A549 (cell line): ENCODE results near the gene RARA. TPM values are rescaled to one million over a fixed set of nuclear protein-coding genes. Genes with fewer than 3 reads are reported as not detected.

Experiments used
- ATAC-seq, 2 experiments: fragments of 200-7000 bp in 1 of 2; fragments of >200 bp in 1 of 2; cut with Nextera tagmentation in 1 of 2; cut with Tn5 transposase in 1 of 2; 3 replicates each; pipeline versions ENCODE4 v1.8.0 to v1.9.1; 2018 to 2020; ENCODE audit warnings: mild to moderate bottlenecking in 1 of 2, moderate library complexity in 1 of 2
- CTCF ChIA-PET: fragments of 300-600 bp; sonication (Branson Sonifier 250); formaldehyde crosslinking; extraction: SDS; loops from one replicate; lab custom pipeline; 2021; ENCODE audit warnings: antibody characterized with exemption, inconsistent platforms; lab: Yijun Ruan, JAX
- POLR2A ChIA-PET: fragments of 350-600 bp; formaldehyde crosslinking; extraction: SDS; loops from one replicate; lab custom pipeline; 2021; ENCODE audit warnings: antibody characterized with exemption, inconsistent platforms; lab: Yijun Ruan, JAX
- DNase-seq, 2 experiments: peaks; one replicate each; pipeline versions ENCODE4 v3.0.0 to v3.0.0-alpha.2; 2011 to 2016; ENCODE audit warnings: low read depth in 1 of 2, low spot score in 1 of 2
- FAIRE-seq: peaks from 2 replicates; lab custom pipeline; 2011; peaks lifted over from hg19 to GRCh38; lab: Jason Lieb, UNC
- H3K27ac ChIP-seq, 2 experiments: fragments of >200 bp; sonication (Bioruptor Twin); formaldehyde crosslinking; 3 replicates each; pipeline ENCODE4 v1.5.1; 2016 to 2017
- H3K4me1 ChIP-seq: fragments of >200 bp; sonication (Bioruptor Twin); formaldehyde crosslinking; 3 replicates; pipeline ENCODE4 v1.6.1; 2016
- H3K4me2 ChIP-seq: fragments of >200 bp; sonication (Bioruptor Twin); formaldehyde crosslinking; 3 replicates; pipeline ENCODE4 v1.6.1; 2016
- H3K4me3 ChIP-seq: fragments of >200 bp; sonication (Bioruptor Twin); formaldehyde crosslinking; 3 replicates; pipeline ENCODE4 v1.5.1; 2016
- H3K9me3 ChIP-seq: fragments of >200 bp; sonication (Bioruptor Twin); formaldehyde crosslinking; 3 replicates; pipeline ENCODE4 v1.6.1; 2016
- BCL3 ChIP-seq: fragments of >200 bp; sonication (Bioruptor Twin); formaldehyde crosslinking; IDR thresholded peaks from 3 replicates; pipeline ENCODE4 v1.6.1; 2016
- BHLHE40 ChIP-seq: IDR thresholded peaks from 2 replicates; pipeline ENCODE4 v1.6.1; 2012; ENCODE audit warnings: low read depth, low read length, inconsistent platforms
- CHD2 ChIP-seq: fragments of 150-350 bp; IDR thresholded peaks from 2 replicates; pipeline ENCODE4 v1.6.1; 2014; ENCODE audit warnings: low read length; ENCODE audit not compliant: partially characterized antibody
- CTCF ChIP-seq: fragments of >200 bp; sonication (Bioruptor Twin); formaldehyde crosslinking; IDR thresholded peaks from 3 replicates; pipeline ENCODE4 v1.5.1; 2016
- GATA3 ChIP-seq: IDR thresholded peaks from 2 replicates; pipeline ENCODE4 v1.6.1; 2012; ENCODE audit warnings: borderline replicate concordance
- HDAC2 ChIP-seq: fragments of 200-600 bp; sonication (generic); IDR thresholded peaks from 2 replicates; pipeline ENCODE4 v1.6.1; 2016
- HOXB5 ChIP-seq: fragments of 250-450 bp; sonication (Bioruptor Pico); IDR thresholded peaks from 2 replicates; pipeline ENCODE4 v1.5.0; 2020; ENCODE audit warnings: mild to moderate bottlenecking, moderate library complexity
- JUN ChIP-seq, 2 experiments: fragments of >200 bp; sonication (Bioruptor Twin); formaldehyde crosslinking; IDR thresholded peaks; 2 replicates in 1 of 2; 3 replicates in 1 of 2; pipeline ENCODE4 v1.6.1; 2016 to 2017
- PHF8 ChIP-seq: fragments of 200-600 bp; sonication (generic); IDR thresholded peaks from 2 replicates; pipeline ENCODE4 v1.6.1; 2016; ENCODE audit warnings: low read depth, mild to moderate bottlenecking, antibody characterized with exemption, moderate library complexity, borderline replicate concordance
- POLR2A ChIP-seq: IDR thresholded peaks from 2 replicates; pipeline ENCODE4 v1.6.1; 2012; ENCODE audit warnings: mild to moderate bottlenecking, low read length
- RAD21 ChIP-seq, 2 experiments: fragments of >200 bp in 1 of 2; sonication (Bioruptor Twin) in 1 of 2; formaldehyde crosslinking in 1 of 2; IDR thresholded peaks in 1 of 2; conservative IDR thresholded peaks in 1 of 2; 2 replicates in 1 of 2; 3 replicates in 1 of 2; pipeline ENCODE4 v1.6.1; 2012 to 2018; ENCODE audit warnings: inconsistent platforms in 1 of 2
- RCOR1 ChIP-seq: fragments of 150-350 bp; IDR thresholded peaks from 2 replicates; pipeline ENCODE4 v1.6.1; 2014; ENCODE audit warnings: antibody characterized with exemption, low read length, low read depth
- ZFP36 ChIP-seq: fragments of 450-650 bp; IDR thresholded peaks from 2 replicates; pipeline ENCODE4 v1.6.1; 2014; ENCODE audit warnings: borderline replicate concordance; ENCODE audit not compliant: partially characterized antibody
- ZSCAN20 ChIP-seq: fragments of 250-450 bp; sonication (Bioruptor Pico); IDR thresholded peaks from 2 replicates; pipeline ENCODE4 v1.8.0; 2022; ENCODE audit warnings: mild to moderate bottlenecking, moderate library complexity
- WGBS: methylation state at CpG from one replicate; pipeline ENCODE4 v1.1.6; 2017; ENCODE audit errors: missing lambda C conversion rate; 5-methylcytosine and 5-hydroxymethylcytosine counted together
- polyA plus RNA-seq, 4 experiments: library from polyadenylated mRNA; depleted of rRNA in 3 of 4; stranded (reverse); fragments of >200 nt; fragmentation: RNase III in 1 of 4; extraction: RNeasy Plus Mini Kit Qiagen cat#74134 plus additional on column Dnase treatment in 1 of 4; gene quantifications; 2 replicates in 3 of 4; 3 replicates in 1 of 4; pipeline ENCODE4 v1.2.3, GENCODE V29; 2011 to 2017
- TF ChIP-seq, protein P1 (sequence below): IDR thresholded peaks from 2 replicates; pipeline ENCODE4 v1.6.1; 2012
- TF ChIP-seq, protein P2 (sequence below): fragments of 200-600 bp; sonication (generic); IDR thresholded peaks from 2 replicates; pipeline ENCODE4 v1.6.1; 2016; ENCODE audit warnings: antibody characterized with exemption, mild to moderate bottlenecking, moderate library complexity
- TF ChIP-seq, protein P3 (sequence below): IDR thresholded peaks from 2 replicates; pipeline ENCODE4 v1.6.1; 2012; ENCODE audit warnings: low read depth, borderline replicate concordance
- TF ChIP-seq, protein P4 (sequence below): fragments of 450-650 bp; IDR thresholded peaks from 2 replicates; pipeline ENCODE4 v1.6.1; 2014; ENCODE audit warnings: antibody characterized with exemption
- TF ChIP-seq, protein P5 (sequence below): IDR thresholded peaks from 2 replicates; pipeline ENCODE4 v1.6.1; 2012

RARA gene
- polyA plus RNA-seq, 2 of the 4 experiments (the other 2 are of a cell fraction), result 8.6 to 17.2 TPM

DNA sequence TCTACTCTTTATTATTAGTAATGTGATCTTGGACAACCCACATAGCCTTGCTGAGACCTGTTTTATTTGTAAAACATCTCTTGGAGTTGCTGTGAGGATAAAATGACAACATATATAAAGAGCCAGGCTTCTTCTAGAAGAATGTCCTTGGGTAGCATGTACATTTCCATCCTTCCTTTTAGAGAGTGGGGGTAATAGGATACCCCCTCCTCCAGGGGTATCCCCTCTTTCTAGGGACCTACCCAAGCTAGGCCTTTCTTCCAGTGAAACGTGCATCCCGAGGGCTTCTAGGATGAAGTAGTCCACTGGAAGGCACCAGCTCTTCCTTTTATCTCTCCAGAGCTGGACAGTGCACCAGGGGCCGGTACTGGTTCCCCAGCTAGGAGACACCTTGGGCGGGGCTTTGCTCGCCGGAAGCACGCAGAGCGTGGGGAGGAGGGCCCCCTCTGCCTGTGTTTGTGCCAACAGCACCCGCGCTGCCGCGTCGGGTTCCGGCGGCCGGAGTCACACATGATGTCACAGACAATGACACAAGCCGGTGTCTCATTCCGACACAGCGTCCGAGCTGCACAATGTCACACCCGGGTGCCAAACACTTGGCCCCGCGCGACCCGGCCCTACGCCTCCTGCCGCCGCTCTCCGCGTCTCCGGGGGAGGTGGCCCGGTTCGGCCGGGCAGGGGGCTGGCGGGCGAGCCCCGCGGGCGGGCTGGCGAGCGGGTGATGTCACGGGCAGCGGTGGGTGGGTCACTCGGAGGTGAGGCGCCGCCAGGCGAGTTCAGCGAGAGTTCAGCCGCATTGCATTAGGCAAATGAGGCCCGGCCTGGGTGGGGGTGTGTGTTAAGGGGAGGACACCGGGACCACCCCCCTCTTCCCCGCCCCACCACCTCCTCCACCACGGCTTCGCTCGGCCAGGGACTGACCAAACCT is 32.2 kb downstream of the RARA start (continued):
- TF ChIP-seq, protein P1, sequence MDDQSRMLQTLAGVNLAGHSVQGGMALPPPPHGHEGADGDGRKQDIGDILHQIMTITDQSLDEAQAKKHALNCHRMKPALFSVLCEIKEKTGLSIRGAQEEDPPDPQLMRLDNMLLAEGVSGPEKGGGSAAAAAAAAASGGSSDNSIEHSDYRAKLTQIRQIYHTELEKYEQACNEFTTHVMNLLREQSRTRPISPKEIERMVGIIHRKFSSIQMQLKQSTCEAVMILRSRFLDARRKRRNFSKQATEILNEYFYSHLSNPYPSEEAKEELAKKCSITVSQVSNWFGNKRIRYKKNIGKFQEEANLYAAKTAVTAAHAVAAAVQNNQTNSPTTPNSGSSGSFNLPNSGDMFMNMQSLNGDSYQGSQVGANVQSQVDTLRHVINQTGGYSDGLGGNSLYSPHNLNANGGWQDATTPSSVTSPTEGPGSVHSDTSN, result 0 out of 2 replicates have a peak, but pooled peaks have one; percentile 39
- TF ChIP-seq CTCF, result no peak
- TF ChIP-seq, protein P2, sequence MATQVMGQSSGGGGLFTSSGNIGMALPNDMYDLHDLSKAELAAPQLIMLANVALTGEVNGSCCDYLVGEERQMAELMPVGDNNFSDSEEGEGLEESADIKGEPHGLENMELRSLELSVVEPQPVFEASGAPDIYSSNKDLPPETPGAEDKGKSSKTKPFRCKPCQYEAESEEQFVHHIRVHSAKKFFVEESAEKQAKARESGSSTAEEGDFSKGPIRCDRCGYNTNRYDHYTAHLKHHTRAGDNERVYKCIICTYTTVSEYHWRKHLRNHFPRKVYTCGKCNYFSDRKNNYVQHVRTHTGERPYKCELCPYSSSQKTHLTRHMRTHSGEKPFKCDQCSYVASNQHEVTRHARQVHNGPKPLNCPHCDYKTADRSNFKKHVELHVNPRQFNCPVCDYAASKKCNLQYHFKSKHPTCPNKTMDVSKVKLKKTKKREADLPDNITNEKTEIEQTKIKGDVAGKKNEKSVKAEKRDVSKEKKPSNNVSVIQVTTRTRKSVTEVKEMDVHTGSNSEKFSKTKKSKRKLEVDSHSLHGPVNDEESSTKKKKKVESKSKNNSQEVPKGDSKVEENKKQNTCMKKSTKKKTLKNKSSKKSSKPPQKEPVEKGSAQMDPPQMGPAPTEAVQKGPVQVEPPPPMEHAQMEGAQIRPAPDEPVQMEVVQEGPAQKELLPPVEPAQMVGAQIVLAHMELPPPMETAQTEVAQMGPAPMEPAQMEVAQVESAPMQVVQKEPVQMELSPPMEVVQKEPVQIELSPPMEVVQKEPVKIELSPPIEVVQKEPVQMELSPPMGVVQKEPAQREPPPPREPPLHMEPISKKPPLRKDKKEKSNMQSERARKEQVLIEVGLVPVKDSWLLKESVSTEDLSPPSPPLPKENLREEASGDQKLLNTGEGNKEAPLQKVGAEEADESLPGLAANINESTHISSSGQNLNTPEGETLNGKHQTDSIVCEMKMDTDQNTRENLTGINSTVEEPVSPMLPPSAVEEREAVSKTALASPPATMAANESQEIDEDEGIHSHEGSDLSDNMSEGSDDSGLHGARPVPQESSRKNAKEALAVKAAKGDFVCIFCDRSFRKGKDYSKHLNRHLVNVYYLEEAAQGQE, result peak; percentile 33
- no peak for TF ChIP-seq POLR2A
- TF ChIP-seq HDAC2, result no peak
- peak; percentile 46 for TF ChIP-seq GATA3

GRCh38 chr17:40341808-40342503 is 33.0 kb downstream of the RARA start:
- Histone ChIP-seq H3K4me2 (peak overlapping the region; percentile 97), H3K4me1 (peaks cover 61% of the 10 kb centered on the region), H3K27ac (peak overlapping the region; percentile 91 to 92), H3K9me3 (no peaks in the 10 kb centered on the region), H3K4me3 (peak overlapping the region; percentile 83)
- WGBS, result 0% methylated on average over 12 of the region's 55 CpGs
- FAIRE-seq (no peak), ATAC-seq (peak; percentile 62 to 73), DNase-seq (peak; percentile 72 to 89)
- POLR2A ChIA-PET, result interaction anchor here (0.6 to 1.6 kb wide), 4 partner anchors 25 to 1336 kb away, joined by 3 to 7 read pairs (median 3); no protein-coding TSS in a partner anchor
- CTCF ChIA-PET, result interaction anchor here (2.0 to 40.3 kb wide), 3 partner anchors 9 to 29 kb away, joined by 4 to 2395 read pairs (median 236); partner anchors contain the start of genes CDC6 and RARA
- TF ChIP-seq CHD2 (no peak), HOXB5 (CRISPR knock-in tag) (no peak), BHLHE40 (no peak), HDAC2 (no peak), POLR2A (peak; percentile 60), RAD21 (conservative IDR thresholded peaks at IDR 0.05 in 1 of 2, IDR thresholded peaks at IDR 0.05 in 1 of 2) (no peak; a peak in 1 of 5 replicates), JUN (IDR thresholded peaks at IDR 0.05) (peak in 1 of 2 experiments; percentile 24; a peak in 2 of 5 replicates), ZSCAN20 (no peak), ZFP36 (no peak), PHF8 (0 out of 2 replicates have a peak, but pooled peaks have one; percentile 28), RCOR1 (no peak), CTCF (no peak), BCL3 (no peak)
- TF ChIP-seq, protein P3, sequence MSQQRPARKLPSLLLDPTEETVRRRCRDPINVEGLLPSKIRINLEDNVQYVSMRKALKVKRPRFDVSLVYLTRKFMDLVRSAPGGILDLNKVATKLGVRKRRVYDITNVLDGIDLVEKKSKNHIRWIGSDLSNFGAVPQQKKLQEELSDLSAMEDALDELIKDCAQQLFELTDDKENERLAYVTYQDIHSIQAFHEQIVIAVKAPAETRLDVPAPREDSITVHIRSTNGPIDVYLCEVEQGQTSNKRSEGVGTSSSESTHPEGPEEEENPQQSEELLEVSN, result peak; percentile 13; the same call in 1 of the 2 replicates
- TF ChIP-seq, protein P4, sequence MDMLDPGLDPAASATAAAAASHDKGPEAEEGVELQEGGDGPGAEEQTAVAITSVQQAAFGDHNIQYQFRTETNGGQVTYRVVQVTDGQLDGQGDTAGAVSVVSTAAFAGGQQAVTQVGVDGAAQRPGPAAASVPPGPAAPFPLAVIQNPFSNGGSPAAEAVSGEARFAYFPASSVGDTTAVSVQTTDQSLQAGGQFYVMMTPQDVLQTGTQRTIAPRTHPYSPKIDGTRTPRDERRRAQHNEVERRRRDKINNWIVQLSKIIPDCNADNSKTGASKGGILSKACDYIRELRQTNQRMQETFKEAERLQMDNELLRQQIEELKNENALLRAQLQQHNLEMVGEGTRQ, result no peak
- TF ChIP-seq, protein P5, sequence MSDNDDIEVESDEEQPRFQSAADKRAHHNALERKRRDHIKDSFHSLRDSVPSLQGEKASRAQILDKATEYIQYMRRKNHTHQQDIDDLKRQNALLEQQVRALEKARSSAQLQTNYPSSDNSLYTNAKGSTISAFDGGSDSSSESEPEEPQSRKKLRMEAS, result peak; percentile 58; the same call in 1 of the 2 replicates
